ENCODE measurements around the gene TRIOBP. TPM values are rescaled to one million over a fixed set of nuclear protein-coding genes. Genes with fewer than 3 reads are reported as not detected.

TRIOBP gene
- total RNA-seq, 2 donors from 2014 or later = 114 to 115 TPM

GRCh38 chr22:37747715-37748100, 50.9 kb downstream of the TRIOBP start:
- no peak for DNase-seq (ENCODE audit: low spot score)
- Histone ChIP-seq H3K36me3 (no peaks in the 10 kb centered on the region), H3K4me1 (replicated peaks) (peaks cover 42% of the 10 kb centered on the region), H3K9me3 (no peaks in the 10 kb centered on the region), H3K4me3 (peak overlapping the region; percentile 79 to 94), H3K27ac (peak overlapping the region; percentile 86 to 94), H3K27me3 (replicated peaks; ENCODE audit: insufficient read depth) (no peaks in the 10 kb centered on the region)
- intact Hi-C loops (cut with DNase I) = no loop called here
- no peak for TF ChIP-seq CTCF (IDR thresholded peaks at IDR 0.05)
- no peak for TF ChIP-seq POLR2A (IDR thresholded peaks at IDR 0.05)
- no peak for TF ChIP-seq POLR2AphosphoS5 (IDR thresholded peaks at IDR 0.05)
- WGBS = 34% methylated on average over 8 of the region's 8 CpGs

DNA sequence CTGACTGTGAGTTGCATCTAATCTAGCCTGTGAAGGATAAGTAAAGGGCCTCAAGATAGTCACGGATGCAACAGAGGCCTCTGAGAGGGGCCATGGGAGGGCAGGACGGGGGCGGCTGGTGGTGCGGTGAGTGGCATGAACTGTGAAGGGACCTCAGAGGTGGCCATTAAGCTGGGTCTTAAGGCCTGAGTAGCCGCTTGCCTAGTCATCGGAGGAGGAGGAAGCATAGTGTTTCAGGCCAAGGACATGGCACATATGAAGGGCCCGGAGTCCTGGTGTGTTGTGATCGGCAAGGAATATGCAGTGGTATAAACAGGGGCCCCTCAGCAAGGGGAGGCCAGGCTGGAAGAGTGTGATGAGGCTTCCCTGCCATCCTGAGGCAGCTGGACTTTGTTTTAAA, 51.8 kb downstream of the TRIOBP start:
- no peak for DNase-seq (ENCODE audit: low spot score)
- Histone ChIP-seq H3K27ac (peak overlapping the region; percentile 86 to 94), H3K4me3 (no peak overlapping the region), H3K36me3 (no peaks in the 10 kb centered on the region), H3K9me3 (no peaks in the 10 kb centered on the region), H3K4me1 (replicated peaks) (peaks cover 45% of the 10 kb centered on the region), H3K27me3 (replicated peaks; ENCODE audit: insufficient read depth) (no peaks in the 10 kb centered on the region)
- TF ChIP-seq POLR2A (IDR thresholded peaks at IDR 0.05) (no peak), POLR2AphosphoS5 (IDR thresholded peaks at IDR 0.05) (no peak), CTCF (IDR thresholded peaks at IDR 0.05) (no peak)
- 62% methylated on average over 8 of the region's 8 CpGs for WGBS
- intact Hi-C loops (cut with DNase I) = no loop called here

DNA sequence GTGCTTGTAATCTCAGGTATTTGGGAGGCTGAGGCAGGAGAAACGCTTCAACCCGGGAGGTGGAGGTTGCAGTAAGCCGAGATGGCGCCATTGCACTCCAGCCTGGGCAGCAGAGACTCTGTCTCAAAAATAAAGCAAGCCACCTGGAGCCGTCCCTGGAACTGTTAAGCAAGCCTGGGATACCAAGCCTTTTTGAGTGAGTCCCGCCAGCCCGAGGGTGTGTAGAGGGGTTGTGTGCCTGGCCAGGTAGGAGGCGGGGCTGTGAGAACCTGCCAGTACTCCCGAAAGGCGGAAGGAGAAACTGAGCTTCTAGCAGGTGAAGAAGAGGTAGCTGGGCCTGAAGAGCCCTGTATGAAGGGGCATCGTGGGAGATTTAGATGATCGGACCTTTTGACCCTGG, 52.4 kb downstream of the TRIOBP start:
- peak; percentile 83 for DNase-seq (ENCODE audit: low spot score)
- intact Hi-C loops (cut with DNase I) = no loop called here
- Histone ChIP-seq H3K27me3 (replicated peaks; ENCODE audit: insufficient read depth) (no peaks in the 10 kb centered on the region), H3K36me3 (no peaks in the 10 kb centered on the region), H3K9me3 (no peaks in the 10 kb centered on the region), H3K4me1 (replicated peaks) (peaks cover 48% of the 10 kb centered on the region), H3K4me3 (no peak overlapping the region), H3K27ac (peak overlapping the region; percentile 86 to 94)
- TF ChIP-seq CTCF (IDR thresholded peaks at IDR 0.05) = peak in 1 of 4 experiments; percentile 6
- peak; percentile 49 for TF ChIP-seq POLR2A (IDR thresholded peaks at IDR 0.05)
- peak; percentile 73 for TF ChIP-seq POLR2AphosphoS5 (IDR thresholded peaks at IDR 0.05)
- WGBS = 51% methylated on average over 12 of the region's 12 CpGs

- Histone ChIP-seq H3K27me3 (replicated peaks; ENCODE audit: insufficient read depth) (no peaks in the 10 kb centered on the region), H3K4me1 (replicated peaks) (peaks cover 48% of the 10 kb centered on the region), H3K27ac (peak overlapping the region; percentile 86 to 94), H3K4me3 (no peak overlapping the region), H3K36me3 (no peaks in the 10 kb centered on the region), H3K9me3 (no peaks in the 10 kb centered on the region)
- 47% methylated on average over 16 of the region's 16 CpGs for WGBS
- intact Hi-C loops (cut with DNase I) = no loop called here
- peak; percentile 74 for DNase-seq (ENCODE audit: low spot score)
- TF ChIP-seq POLR2AphosphoS5 (IDR thresholded peaks at IDR 0.05) (peak; percentile 64), POLR2A (IDR thresholded peaks at IDR 0.05) (peak; percentile 19), CTCF (IDR thresholded peaks at IDR 0.05) (no peak)
Observed at GRCh38 chr22:37749831-37750595, 53.2 kb downstream of the TRIOBP start.

DNA sequence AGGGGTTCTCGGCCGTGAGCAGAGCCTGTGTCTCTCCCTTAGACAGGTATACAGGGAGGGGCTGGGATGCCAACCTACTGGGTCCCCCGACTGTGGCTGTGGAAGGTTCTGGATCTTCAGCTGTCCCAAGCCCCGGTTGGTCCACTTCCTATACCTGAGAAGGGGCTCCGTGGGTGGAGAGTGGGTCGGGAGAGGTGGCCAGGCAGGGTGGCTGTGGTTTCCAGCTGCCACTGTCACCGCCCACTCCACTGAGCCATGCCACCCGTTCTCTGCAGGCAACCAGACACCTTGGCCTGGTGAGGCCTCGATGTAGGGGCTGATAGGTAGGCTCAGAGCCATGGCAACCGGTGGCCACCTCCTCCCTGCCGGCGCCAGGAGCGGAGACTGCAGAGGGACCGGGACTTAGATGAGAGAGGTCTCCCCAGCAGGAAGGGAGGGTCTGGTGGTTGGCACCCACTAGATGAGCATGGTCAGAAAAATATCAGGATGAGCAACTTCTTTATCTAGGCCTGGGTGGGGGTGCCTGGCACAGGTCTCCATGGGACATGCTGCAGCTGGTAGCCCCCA, 53.8 kb downstream of the TRIOBP start:
- no peaks in the 10 kb centered on the region for H3K27me3 ChIP-seq (replicated peaks; ENCODE audit: insufficient read depth)
- no peaks in the 10 kb centered on the region for H3K9me3 ChIP-seq
- WGBS = 46% methylated on average over 14 of the region's 14 CpGs
- intact Hi-C loops (cut with DNase I) = no loop called here
- H3K27ac ChIP-seq = peak overlapping the region; percentile 86 to 94
- no peak overlapping the region for H3K4me3 ChIP-seq
- H3K36me3 ChIP-seq = no peaks in the 10 kb centered on the region
- TF ChIP-seq POLR2AphosphoS5 (IDR thresholded peaks at IDR 0.05) (no peak), CTCF (IDR thresholded peaks at IDR 0.05) (no peak)
- no peak for DNase-seq (ENCODE audit: low spot score)
- peaks cover 44% of the 10 kb centered on the region for H3K4me1 ChIP-seq (replicated peaks)
